Prostate gland (tissue), 2 donors: Measurements from ENCODE around the gene PTPRD. TPM values are rescaled to one million over a fixed set of nuclear protein-coding genes. Genes with fewer than 3 reads are reported as not detected.

ENCODE experiments used
- DNase-seq: peaks from one replicate; pipeline ENCODE4 v3.0.0-alpha.2; 2019; ENCODE audit warnings: low spot score
- H3K27ac ChIP-seq, 2 donors: fragments of 200-600 bp; sonication (generic); 2 replicates each; pipeline ENCODE4 v1.5.1; 2017 to 2019
- H3K27me3 ChIP-seq: fragments of 200-600 bp; sonication (generic); replicated peaks from 2 replicates; pipeline ENCODE4 v1.5.1; 2019; ENCODE audit not compliant: insufficient read depth
- H3K36me3 ChIP-seq, 2 donors: fragments of 200-600 bp; sonication (generic); 1 replicate in 1 of 2; 2 replicates in 1 of 2; pipeline versions ENCODE4 v1.5.1 to v1.8.1; 2017 to 2019
- H3K4me1 ChIP-seq: fragments of 200-600 bp; sonication (generic); replicated peaks from 2 replicates; pipeline ENCODE4 v1.5.1; 2019
- H3K4me3 ChIP-seq, 2 donors: fragments of 200-600 bp; sonication (generic); 2 replicates each; pipeline ENCODE4 v1.5.1; 2017 to 2019
- H3K9me3 ChIP-seq: fragments of 200-600 bp; sonication (generic); 2 replicates; pipeline ENCODE4 v1.5.1; 2017
- POLR2A ChIP-seq: fragments of 450-650 bp; IDR thresholded peaks from one replicate; pipeline ENCODE4 v1.6.1; 2016; ENCODE audit warnings: antibody characterized with exemption, mild to moderate bottlenecking
- POLR2AphosphoS5 ChIP-seq: sonication (generic); formaldehyde crosslinking; IDR thresholded peaks from one replicate; pipeline ENCODE4 v1.6.1; 2017; ENCODE audit warnings: antibody characterized with exemption
- WGBS: methylation state at CpG from one replicate; pipeline ENCODE4 v1.1.5; 2018; 5-methylcytosine and 5-hydroxymethylcytosine counted together
- intact Hi-C: fragments of 100-400 bp; cut with DNase I; formaldehyde crosslinking; loops from one replicate; pipeline ENCODE4 v1.14.2; 2022
- total RNA-seq, 2 donors: library from RNA; depleted of rRNA; stranded (reverse); fragments of >200 nt; gene quantifications; one replicate each; pipeline ENCODE4 v1.1.0, GENCODE V29; 2016
- TF ChIP-seq, protein P1 (sequence below), 4 experiments: fragments of 200-600 bp in 2 of 4; fragments of 450-650 bp in 2 of 4; sonication (generic) in 2 of 4; IDR thresholded peaks; 1 replicate in 3 of 4; 2 replicates in 1 of 4; pipeline ENCODE4 v1.5.1; 2016 to 2019; ENCODE audit warnings: antibody characterized with exemption in 4 of 4, mild to moderate bottlenecking in 2 of 4, moderate library complexity in 2 of 4

PTPRD gene
- total RNA-seq, 2 donors from 2014 or later: 5.8 to 23.1 TPM

- H3K4me1 ChIP-seq: no peaks in the 10 kb centered on the region
- DNase-seq: no peak
- H3K27me3 ChIP-seq: no peaks in the 10 kb centered on the region
- no peak overlapping the region for H3K4me3 ChIP-seq
- no peaks in the 10 kb centered on the region for H3K9me3 ChIP-seq
- no peak overlapping the region for H3K27ac ChIP-seq
- TF ChIP-seq, protein P1, sequence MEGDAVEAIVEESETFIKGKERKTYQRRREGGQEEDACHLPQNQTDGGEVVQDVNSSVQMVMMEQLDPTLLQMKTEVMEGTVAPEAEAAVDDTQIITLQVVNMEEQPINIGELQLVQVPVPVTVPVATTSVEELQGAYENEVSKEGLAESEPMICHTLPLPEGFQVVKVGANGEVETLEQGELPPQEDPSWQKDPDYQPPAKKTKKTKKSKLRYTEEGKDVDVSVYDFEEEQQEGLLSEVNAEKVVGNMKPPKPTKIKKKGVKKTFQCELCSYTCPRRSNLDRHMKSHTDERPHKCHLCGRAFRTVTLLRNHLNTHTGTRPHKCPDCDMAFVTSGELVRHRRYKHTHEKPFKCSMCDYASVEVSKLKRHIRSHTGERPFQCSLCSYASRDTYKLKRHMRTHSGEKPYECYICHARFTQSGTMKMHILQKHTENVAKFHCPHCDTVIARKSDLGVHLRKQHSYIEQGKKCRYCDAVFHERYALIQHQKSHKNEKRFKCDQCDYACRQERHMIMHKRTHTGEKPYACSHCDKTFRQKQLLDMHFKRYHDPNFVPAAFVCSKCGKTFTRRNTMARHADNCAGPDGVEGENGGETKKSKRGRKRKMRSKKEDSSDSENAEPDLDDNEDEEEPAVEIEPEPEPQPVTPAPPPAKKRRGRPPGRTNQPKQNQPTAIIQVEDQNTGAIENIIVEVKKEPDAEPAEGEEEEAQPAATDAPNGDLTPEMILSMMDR (IDR thresholded peaks at IDR 0.05): no peak
- TF ChIP-seq POLR2AphosphoS5 (no peak), POLR2A (no peak)
- no peaks in the 10 kb centered on the region for H3K36me3 ChIP-seq
- WGBS: 71% methylated on average over 3 of the region's 3 CpGs
- intact Hi-C loops: no loop called here
These were observed 1470.8 kb downstream of the PTPRD start for GRCh38 chr9:9142001-9142400.

GRCh38 chr9:9133526-9133925 is 1479.3 kb downstream of the PTPRD start:
- DNase-seq: no peak
- TF ChIP-seq POLR2A (no peak), POLR2AphosphoS5 (no peak)
- TF ChIP-seq, protein P1 (IDR thresholded peaks at IDR 0.05): no peak
- no peaks in the 10 kb centered on the region for H3K27me3 ChIP-seq
- H3K27ac ChIP-seq: no peak overlapping the region
- no peaks in the 10 kb centered on the region for H3K4me1 ChIP-seq
- 90% methylated on average over 3 of the region's 3 CpGs for WGBS
- intact Hi-C loops: no loop called here
- no peaks in the 10 kb centered on the region for H3K36me3 ChIP-seq
- H3K4me3 ChIP-seq: no peak overlapping the region
- H3K9me3 ChIP-seq: no peaks in the 10 kb centered on the region

GRCh38 chr9:9124616-9125015 is 1488.2 kb downstream of the PTPRD start:
- H3K36me3 ChIP-seq: no peaks in the 10 kb centered on the region
- DNase-seq: no peak
- WGBS: 3% methylated on average over 2 of the region's 2 CpGs
- H3K27ac ChIP-seq: no peak overlapping the region
- intact Hi-C loops: no loop called here
- no peaks in the 10 kb centered on the region for H3K9me3 ChIP-seq
- H3K4me3 ChIP-seq: no peak overlapping the region
- TF ChIP-seq, protein P1 (IDR thresholded peaks at IDR 0.05): no peak
- TF ChIP-seq POLR2A (no peak), POLR2AphosphoS5 (no peak)
- H3K27me3 ChIP-seq: no peaks in the 10 kb centered on the region
- H3K4me1 ChIP-seq: no peaks in the 10 kb centered on the region

- TF ChIP-seq POLR2A: no peak
- TF ChIP-seq, protein P1 (IDR thresholded peaks at IDR 0.05): no peak
- no peak for TF ChIP-seq POLR2AphosphoS5
- intact Hi-C loops: no loop called here
- WGBS: 85% methylated on average over 3 of the region's 3 CpGs
- no peaks in the 10 kb centered on the region for H3K27me3 ChIP-seq
- H3K4me3 ChIP-seq: no peak overlapping the region
- H3K4me1 ChIP-seq: no peaks in the 10 kb centered on the region
- no peak overlapping the region for H3K27ac ChIP-seq
- no peaks in the 10 kb centered on the region for H3K36me3 ChIP-seq
- no peak for DNase-seq
- no peaks in the 10 kb centered on the region for H3K9me3 ChIP-seq
These were observed 1490.4 kb downstream of the PTPRD start for GRCh38 chr9:9122230-9122875.

DNA sequence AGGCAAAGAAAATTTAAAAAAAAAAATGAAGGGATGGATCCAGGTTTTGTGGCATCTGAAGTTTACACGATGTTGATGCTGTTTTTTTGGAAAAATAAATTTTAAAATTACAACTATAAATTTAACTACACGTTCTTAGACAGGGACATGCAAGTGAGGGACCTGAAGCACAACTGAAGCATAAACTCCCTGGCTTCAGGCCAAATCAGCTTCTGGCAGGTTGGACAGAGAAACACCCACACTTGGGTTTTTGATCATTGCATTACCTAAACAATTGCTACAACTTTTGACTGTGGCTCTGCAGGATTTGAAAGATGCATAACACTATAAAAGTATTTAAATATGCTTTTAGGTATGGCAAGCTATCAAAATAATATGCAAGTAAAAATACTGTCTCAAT is 1494.9 kb downstream of the PTPRD start:
- TF ChIP-seq, protein P1 (IDR thresholded peaks at IDR 0.05): no peak
- TF ChIP-seq POLR2AphosphoS5: no peak
- TF ChIP-seq POLR2A: no peak
- no peak overlapping the region for H3K4me3 ChIP-seq
- WGBS: 37% methylated on average over 2 of the region's 2 CpGs
- no peak for DNase-seq
- H3K27me3 ChIP-seq: no peaks in the 10 kb centered on the region
- H3K9me3 ChIP-seq: no peaks in the 10 kb centered on the region
- H3K36me3 ChIP-seq: no peaks in the 10 kb centered on the region
- no peaks in the 10 kb centered on the region for H3K4me1 ChIP-seq
- no peak overlapping the region for H3K27ac ChIP-seq
- intact Hi-C loops: no loop called here
